DMS114 treated with DMSO at 0.1 percent for 48 hours (cell line): ENCODE data around the gene MORN1.
A peak's percentile ranks its signal among the peaks of the same experiment; 100 is the strongest.

Source experiments
- DNase-seq: peaks from one replicate; lab custom pipeline; 2025; ENCODE audit not compliant: unreplicated experiment; lab: John Stamatoyannopoulos, UW

Gene MORN1

DNA sequence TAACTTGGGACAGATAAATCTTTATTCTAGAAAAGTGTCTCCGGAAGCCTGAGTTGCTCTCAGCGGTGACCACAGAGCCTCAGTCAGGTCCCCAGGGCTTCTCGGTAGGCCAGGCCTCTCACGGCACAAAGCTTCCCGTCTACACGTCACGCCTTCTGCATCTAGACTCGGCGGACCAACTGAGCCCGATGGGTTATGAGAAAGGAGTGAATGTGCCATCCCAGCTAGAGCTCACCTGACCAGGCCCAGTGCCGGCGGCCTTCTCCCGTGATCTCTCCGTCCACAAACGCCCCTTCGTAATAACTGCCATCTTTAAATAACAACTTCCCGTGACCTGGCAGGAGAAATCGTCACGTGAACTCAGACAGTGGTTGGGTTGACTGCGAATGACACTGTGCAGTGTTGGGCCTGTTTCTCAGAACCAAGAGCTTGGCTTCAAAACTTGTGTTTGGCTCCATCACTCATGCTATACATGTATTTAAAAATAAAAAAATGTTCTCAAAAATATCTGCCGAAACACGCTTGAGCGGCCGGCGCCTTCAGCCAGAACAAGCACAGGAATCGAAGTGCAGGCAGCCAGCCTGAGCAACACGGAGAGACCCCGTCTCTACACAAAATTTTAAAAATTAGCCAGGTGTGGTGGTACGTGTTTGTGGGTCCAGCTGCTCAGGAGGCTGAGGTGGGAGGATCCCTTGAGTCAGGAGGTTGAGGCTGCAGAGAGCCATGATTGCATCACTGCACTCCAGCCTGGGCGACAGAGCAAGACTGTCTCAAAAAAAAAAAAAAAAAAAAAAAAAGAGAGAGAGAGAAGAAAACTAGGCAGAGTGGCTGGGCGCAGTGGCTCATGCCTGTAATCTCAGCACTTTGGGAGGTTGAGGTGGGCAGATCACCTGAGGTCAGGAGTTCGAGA is 3.1 kb downstream of the MORN1 start:
- no peak for DNase-seq

GRCh38 chr1:2386636-2387611 is 4.4 kb downstream of the MORN1 start:
- DNase-seq = no peak

- no peak for DNase-seq
Measured at GRCh38 chr1:2385606-2386280, 5.6 kb downstream of the MORN1 start.

- no peak for DNase-seq
Measured at GRCh38 chr1:2384941-2385481, 6.3 kb downstream of the MORN1 start.

GRCh38 chr1:2384130-2384860 is 7.1 kb downstream of the MORN1 start:
- DNase-seq = no peak

GRCh38 chr1:2383576-2383975 is 7.8 kb downstream of the MORN1 start:
- DNase-seq = no peak

DNA sequence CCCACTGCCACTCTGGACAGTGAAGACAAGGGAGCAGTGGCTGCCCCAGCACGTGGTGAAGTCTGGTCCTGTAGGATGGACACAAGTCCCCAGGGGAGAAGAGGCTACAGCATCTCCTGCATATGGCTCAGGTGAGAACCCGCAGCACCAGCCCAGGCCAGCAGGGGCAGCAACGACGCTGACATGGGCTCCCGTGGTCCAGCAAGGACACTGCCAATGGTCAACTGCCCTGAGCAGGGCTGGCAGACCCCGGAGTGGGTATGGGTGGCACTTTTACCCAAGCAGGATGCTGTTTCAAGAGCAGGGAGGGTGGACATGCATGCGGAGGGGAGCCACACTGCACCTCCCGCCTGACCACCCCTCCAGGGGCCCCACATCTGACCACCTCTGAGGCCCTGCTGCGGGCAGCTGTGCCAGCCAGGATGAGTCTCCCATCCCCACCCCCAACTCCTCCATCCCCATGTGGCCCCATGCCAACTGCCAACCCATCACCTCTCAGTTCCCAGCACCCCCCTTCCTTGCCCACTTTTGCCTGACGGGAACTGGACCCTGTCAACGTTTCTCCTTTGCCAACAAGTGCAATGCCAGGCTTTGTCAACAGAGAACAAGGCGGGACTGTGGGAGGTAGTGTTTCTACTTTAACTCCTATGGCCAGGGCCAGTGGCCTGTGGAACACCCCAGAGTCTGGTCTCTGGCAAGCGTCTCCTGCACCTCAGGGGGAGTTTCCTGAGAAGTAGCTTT is 8.6 kb downstream of the MORN1 start:
- no peak for DNase-seq

DNA sequence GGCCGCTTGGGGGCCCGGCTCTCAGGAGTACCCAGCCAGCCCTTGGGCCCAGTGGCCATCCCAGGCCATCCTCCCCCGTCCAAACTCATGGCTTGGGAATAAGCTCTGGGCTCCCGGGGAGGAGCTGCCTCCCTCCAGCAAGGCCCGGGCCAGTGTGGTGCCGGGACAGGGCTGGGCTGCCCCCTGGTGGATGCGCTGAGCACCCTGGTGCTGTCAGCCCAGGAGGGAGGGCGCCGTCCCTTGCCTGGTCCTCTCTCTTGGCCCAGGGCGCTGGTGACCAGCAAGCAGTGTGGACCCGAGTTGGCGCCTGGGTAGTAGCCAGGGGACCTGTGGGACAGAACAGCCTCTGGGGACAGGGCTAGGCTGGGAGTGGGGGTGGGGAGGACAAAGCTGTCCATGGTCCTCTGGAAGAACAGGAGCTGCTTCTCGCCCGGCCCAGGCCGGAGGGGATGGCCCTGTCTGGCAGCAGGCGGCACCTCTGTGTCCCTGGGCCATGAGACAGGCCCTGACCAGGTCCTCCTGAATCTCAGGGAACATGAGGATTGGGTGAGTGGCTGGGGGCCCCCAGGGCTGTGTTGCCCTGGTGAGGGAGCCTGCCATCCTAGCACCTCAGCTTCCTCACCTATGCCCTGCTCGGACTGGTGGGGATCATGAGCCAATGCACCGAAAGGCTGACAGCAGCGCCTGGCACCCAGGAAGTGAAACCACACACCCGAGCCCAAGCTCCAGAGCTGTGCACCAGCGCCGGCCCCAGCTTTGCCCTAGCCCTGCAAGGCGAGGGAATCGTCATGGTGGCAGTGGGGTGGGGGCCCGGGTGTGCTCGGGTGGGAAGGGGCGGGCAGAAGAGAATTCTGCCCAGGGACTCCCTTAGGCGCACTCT is 9.4 kb downstream of the MORN1 start:
- peak; percentile 29 for DNase-seq

GRCh38 chr1:2380816-2381591 is 10.3 kb downstream of the MORN1 start:
- no peak for DNase-seq

DNA sequence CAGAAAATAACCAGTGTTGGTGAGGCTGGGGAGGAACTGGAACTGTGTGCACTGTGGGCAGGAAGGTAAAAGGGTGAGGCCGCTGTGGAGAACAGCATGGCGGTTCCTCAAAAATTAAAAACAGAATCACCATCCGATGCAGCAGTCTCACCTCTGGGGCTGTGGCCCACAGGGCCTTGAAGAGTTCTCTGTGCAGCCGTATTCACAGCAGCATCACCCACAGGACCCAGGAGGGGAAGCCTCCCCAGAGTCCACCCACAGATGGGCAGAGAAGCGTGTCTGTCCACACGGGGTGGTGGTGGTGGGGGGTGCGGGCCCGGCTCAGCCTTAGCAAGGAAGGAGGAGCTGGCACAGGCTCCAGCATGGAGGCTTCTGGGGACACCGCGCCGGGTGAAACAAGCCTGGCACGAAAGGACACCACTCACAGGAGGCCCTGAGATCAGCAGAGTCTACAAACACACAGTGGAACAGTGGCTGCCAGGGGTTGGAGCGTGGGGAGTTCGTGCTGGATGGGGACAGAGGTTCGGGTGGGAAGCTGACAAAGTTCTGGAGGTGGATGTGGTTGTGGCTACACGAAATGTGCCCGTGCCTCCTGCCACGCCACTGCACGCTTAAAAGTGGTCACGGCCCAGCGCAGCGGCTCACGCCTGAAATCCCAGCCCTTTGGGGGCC is 11.5 kb downstream of the MORN1 start:
- DNase-seq = no peak

GRCh38 chr1:2378956-2379732 is 12.2 kb downstream of the MORN1 start:
- no peak for DNase-seq

DNA sequence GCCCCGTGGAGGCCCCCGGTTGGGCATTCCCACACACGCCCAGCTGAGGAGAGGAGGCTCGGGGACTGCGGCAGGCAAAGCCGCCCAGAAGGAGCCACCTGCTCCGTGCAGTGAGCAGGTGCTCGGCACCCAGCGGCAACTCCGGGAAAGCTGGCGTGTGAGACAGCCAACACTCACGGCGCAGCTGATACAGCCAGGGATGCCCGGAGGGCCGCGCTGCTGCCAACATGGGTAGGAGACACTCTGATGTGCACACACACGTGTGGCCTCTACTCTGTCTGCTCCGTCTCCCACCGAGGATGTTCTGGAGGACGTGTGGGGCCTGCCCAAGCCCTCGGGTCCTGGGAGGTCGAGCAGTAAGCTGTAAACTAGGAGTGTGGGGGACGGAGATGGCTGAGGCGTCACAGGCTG is 12.9 kb downstream of the MORN1 start:
- no peak for DNase-seq

DNA sequence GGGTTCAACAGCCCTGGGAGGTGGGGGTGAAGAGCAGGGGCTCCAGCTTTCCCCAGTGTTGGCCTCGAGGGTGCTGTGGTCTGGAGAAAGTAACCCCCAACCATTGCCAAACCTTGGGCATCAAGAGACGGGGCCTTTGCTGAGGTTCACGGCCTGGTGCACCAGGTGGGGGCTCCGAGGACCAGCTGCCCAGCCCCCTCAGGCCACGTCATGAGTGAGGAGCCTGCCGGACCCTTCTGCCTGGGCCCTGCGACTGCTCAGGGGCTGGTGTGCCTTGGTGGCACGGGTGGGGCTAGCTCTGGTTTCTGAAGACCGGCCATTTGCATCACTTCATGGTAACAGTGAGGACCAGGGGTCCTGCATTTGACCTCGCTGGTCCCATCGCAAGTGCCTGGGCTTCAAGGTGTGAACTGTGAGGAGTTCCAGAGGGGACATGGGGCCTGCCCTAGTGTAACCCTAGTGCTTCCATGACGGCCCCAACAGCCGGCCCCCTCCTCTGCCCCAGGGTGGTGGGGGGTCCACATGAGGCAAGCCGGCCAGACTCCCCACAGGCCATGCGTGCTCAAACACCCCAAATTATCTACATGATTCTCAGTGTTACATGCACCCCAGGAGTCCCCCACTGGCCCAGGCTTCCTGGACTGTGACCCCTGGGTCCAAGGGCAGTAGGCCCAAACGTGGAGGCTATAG is 13.5 kb downstream of the MORN1 start:
- no peak for DNase-seq

- DNase-seq = no peak
Measured at GRCh38 chr1:2376931-2377672, 14.3 kb downstream of the MORN1 start.

DNA sequence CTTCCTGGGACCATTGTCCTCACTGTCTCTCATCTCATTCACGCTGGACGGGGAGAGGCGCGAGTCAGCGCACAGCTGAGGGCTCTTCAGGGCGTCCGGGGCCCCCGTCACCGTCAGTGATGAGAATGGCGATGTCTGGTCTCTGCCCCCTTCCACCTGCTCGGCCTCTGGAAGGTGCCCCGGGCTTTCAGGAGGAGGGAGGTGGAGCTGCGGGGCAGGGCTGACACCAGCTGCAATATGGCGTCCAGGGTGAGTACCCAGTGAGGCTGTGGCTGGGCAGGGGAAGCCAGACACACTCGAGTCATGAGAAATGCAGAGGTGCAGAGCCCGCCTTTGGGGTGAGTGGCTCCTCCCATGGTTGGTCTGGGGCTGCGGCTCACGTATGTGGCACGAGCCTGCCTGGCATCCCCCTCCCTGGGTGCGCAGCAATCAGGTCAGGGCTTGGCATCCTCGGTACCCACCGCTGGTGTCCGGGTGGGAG is 15.1 kb downstream of the MORN1 start:
- DNase-seq = no peak
